Natural killer cell (primary cell): ENCODE results near the gene LDLRAD4. TPM values are rescaled to one million over a fixed set of nuclear protein-coding genes. Genes with fewer than 3 reads are reported as not detected.

Experiments
- ATAC-seq, 3 donors: fragments of 150-1000 bp in 2 of 3; fragments of 200-7000 bp in 1 of 3; cut with Tn5 transposase; 1 replicate in 1 of 3; 2 replicates in 2 of 3; pipeline ENCODE4 v1.10.0; 2021; ENCODE audit warnings: mild to moderate bottlenecking in 2 of 3, moderate library complexity in 2 of 3
- DNase-seq, 2 donors: peaks; one replicate each; pipeline versions ENCODE4 v3.0.0 to v3.0.0-alpha.2; 2013 to 2021; ENCODE audit warnings: mixed read lengths in 1 of 2
- H3K27ac ChIP-seq: one replicate; pipeline ENCODE4 v1.5.1; 2013; ENCODE audit warnings: mild to moderate bottlenecking, low read length
- H3K27me3 ChIP-seq: one replicate; pipeline ENCODE4 v1.6.1; 2013; ENCODE audit warnings: low read length; ENCODE audit not compliant: control insufficient read depth, insufficient read depth
- H3K36me3 ChIP-seq: one replicate; pipeline ENCODE4 v1.6.1; 2013; ENCODE audit warnings: low read length; ENCODE audit not compliant: control insufficient read depth, insufficient read depth
- H3K4me1 ChIP-seq: one replicate; pipeline ENCODE4 v1.6.1; 2013; ENCODE audit warnings: low read length; ENCODE audit not compliant: control insufficient read depth, insufficient read depth
- H3K4me3 ChIP-seq: one replicate; pipeline ENCODE4 v1.5.1; 2013; ENCODE audit warnings: low read length
- H3K9me3 ChIP-seq: one replicate; pipeline ENCODE4 v1.6.1; 2013; ENCODE audit warnings: low read length; ENCODE audit not compliant: control insufficient read depth, insufficient read depth
- H3K27ac Mint-ChIP-seq, 2 donors: one replicate each; pipeline ENCODE4 v1.8.0; 2022; ENCODE audit warnings: mild to moderate bottlenecking in 2 of 2, mixed read lengths in 2 of 2, moderate library complexity in 1 of 2
- H3K27me3 Mint-ChIP-seq, 2 donors: one replicate each; pipeline ENCODE4 v1.8.0; 2022; ENCODE audit warnings: low read depth in 2 of 2, mixed read lengths in 2 of 2
- H3K36me3 Mint-ChIP-seq: one replicate; pipeline ENCODE4 v1.8.0; 2022; ENCODE audit warnings: mixed read lengths
- H3K4me1 Mint-ChIP-seq, 2 donors: one replicate each; pipeline ENCODE4 v1.8.0; 2022; ENCODE audit warnings: mixed read lengths in 2 of 2
- H3K4me3 Mint-ChIP-seq: one replicate; pipeline ENCODE4 v1.8.0; 2022; ENCODE audit warnings: mild to moderate bottlenecking, moderate library complexity, mixed read lengths
- H3K9me3 Mint-ChIP-seq, 2 donors: one replicate each; pipeline ENCODE4 v1.8.0; 2022; ENCODE audit warnings: mixed read lengths in 2 of 2
- WGBS: methylation state at CpG from one replicate; pipeline ENCODE4 v1.1.7; 2013; ENCODE audit warnings: missing lambda C conversion rate; ENCODE audit not compliant: insufficient coverage; 5-methylcytosine and 5-hydroxymethylcytosine counted together
- intact Hi-C: fragments of 100-400 bp; cut with micrococcal nuclease; formaldehyde crosslinking; loops from one replicate; pipeline ENCODE4 v1.14.2; 2022
- total RNA-seq, 4 donors: library from RNA; stranded (reverse); fragments of 120-200 nt in 1 of 4; gene quantifications; one replicate each; pipeline versions ENCODE4 v1.2.3 to v1.2.4, GENCODE V29; 2013 to 2022
- TF ChIP-seq, protein P1 (sequence below): fragments of 200-600 bp; IDR thresholded peaks from one replicate; pipeline ENCODE4 v1.8.0; 2022; ENCODE audit warnings: antibody characterized with exemption

Gene LDLRAD4
- total RNA-seq, 3 donors from 2014 or later (not counting 1 experiment from before 2014, with no cell fraction given) = 24.0 to 36.3 (median 29.2) TPM

DNA sequence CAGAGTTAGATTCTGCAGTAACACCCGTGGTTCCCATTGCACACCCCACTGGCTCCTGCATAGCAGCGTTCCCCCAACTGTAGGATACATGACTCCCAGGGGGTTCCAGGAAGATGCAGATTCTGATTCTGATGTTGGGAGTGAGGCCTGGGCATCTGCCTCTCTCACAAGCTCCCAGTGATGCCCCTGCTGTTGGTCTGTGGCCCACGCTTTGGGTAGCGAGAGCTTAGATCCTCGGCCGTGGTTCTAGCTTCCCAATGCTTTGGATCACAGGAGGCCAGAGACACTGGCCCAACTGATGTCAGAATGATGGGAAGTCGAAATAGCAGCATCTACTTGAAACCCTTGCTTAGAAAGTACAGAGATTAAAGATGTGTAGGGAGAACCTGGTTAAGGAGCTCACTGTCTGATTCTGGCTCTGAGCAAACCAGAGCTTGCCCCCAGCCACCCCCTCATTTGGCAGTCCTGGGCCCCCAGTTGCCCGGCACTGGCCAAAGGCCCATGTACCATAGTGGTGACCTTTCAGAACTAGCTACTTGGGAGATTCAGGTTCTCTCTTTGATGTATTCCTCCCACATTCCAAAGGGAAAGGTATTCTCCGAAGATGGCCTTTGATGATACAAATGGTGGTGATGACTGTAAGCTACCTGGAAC, 310.3 kb downstream of the LDLRAD4 start:
- Histone ChIP-seq H3K27me3 (no peaks in the 10 kb centered on the region), H3K9me3 (no peaks in the 10 kb centered on the region), H3K27ac (no peak overlapping the region), H3K4me3 (no peak overlapping the region), H3K4me1 (peaks cover 4% of the 10 kb centered on the region), H3K36me3 (no peaks in the 10 kb centered on the region)
- intact Hi-C loops = no loop called here
- 97% methylated on average over 8 of the region's 9 CpGs for WGBS
- TF ChIP-seq, protein P1, sequence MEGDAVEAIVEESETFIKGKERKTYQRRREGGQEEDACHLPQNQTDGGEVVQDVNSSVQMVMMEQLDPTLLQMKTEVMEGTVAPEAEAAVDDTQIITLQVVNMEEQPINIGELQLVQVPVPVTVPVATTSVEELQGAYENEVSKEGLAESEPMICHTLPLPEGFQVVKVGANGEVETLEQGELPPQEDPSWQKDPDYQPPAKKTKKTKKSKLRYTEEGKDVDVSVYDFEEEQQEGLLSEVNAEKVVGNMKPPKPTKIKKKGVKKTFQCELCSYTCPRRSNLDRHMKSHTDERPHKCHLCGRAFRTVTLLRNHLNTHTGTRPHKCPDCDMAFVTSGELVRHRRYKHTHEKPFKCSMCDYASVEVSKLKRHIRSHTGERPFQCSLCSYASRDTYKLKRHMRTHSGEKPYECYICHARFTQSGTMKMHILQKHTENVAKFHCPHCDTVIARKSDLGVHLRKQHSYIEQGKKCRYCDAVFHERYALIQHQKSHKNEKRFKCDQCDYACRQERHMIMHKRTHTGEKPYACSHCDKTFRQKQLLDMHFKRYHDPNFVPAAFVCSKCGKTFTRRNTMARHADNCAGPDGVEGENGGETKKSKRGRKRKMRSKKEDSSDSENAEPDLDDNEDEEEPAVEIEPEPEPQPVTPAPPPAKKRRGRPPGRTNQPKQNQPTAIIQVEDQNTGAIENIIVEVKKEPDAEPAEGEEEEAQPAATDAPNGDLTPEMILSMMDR = no peak
- no peaks in the 10 kb centered on the region for H3K9me3 Mint-ChIP-seq
- no peaks in the 10 kb centered on the region for H3K36me3 Mint-ChIP-seq
- H3K4me3 Mint-ChIP-seq = no peak overlapping the region
- no peaks in the 10 kb centered on the region for H3K27me3 Mint-ChIP-seq
- no peak for ATAC-seq
- H3K4me1 Mint-ChIP-seq = peaks cover 10 to 40% of the 10 kb centered on the region in 2 donors
- DNase-seq = no peak
- H3K27ac Mint-ChIP-seq = no peak overlapping the region

GRCh38 chr18:13530033-13530878, 311.7 kb downstream of the LDLRAD4 start:
- H3K27me3 Mint-ChIP-seq = no peaks in the 10 kb centered on the region
- ATAC-seq = no peak
- Histone ChIP-seq H3K27ac (no peak overlapping the region), H3K36me3 (no peaks in the 10 kb centered on the region), H3K4me3 (no peak overlapping the region), H3K4me1 (peaks cover 4% of the 10 kb centered on the region), H3K27me3 (no peaks in the 10 kb centered on the region), H3K9me3 (no peaks in the 10 kb centered on the region)
- no peak overlapping the region for H3K27ac Mint-ChIP-seq
- TF ChIP-seq, protein P1 = no peak
- no peak overlapping the region for H3K4me3 Mint-ChIP-seq
- peaks cover 23 to 39% of the 10 kb centered on the region in 2 donors for H3K4me1 Mint-ChIP-seq
- DNase-seq = no peak
- intact Hi-C loops = no loop called here
- H3K36me3 Mint-ChIP-seq = no peaks in the 10 kb centered on the region
- no peaks in the 10 kb centered on the region for H3K9me3 Mint-ChIP-seq
- WGBS = 82% methylated on average over 13 of the region's 14 CpGs

GRCh38 chr18:13530879-13531387, 312.4 kb downstream of the LDLRAD4 start:
- TF ChIP-seq, protein P1 = no peak
- no peaks in the 10 kb centered on the region for H3K27me3 Mint-ChIP-seq
- intact Hi-C loops = no loop called here
- Histone ChIP-seq H3K27me3 (no peaks in the 10 kb centered on the region), H3K9me3 (no peaks in the 10 kb centered on the region), H3K36me3 (no peaks in the 10 kb centered on the region), H3K27ac (no peak overlapping the region), H3K4me3 (no peak overlapping the region), H3K4me1 (peaks cover 4% of the 10 kb centered on the region)
- H3K4me1 Mint-ChIP-seq = peaks cover 23 to 37% of the 10 kb centered on the region in 2 donors
- 78% methylated on average over 6 of the region's 7 CpGs for WGBS
- H3K4me3 Mint-ChIP-seq = no peak overlapping the region
- peak in 1 of 3 donors; percentile 39 for ATAC-seq
- H3K36me3 Mint-ChIP-seq = no peaks in the 10 kb centered on the region
- no peak overlapping the region for H3K27ac Mint-ChIP-seq
- peak in 1 of 2 donors; percentile 42 for DNase-seq
- H3K9me3 Mint-ChIP-seq = no peaks in the 10 kb centered on the region
